GM18951 (cell line): Measurements from ENCODE around the gene GAMT.
A peak's percentile ranks its signal among the peaks of the same experiment; 100 is the strongest.

Experiments
- POLR2A ChIP-seq: IDR thresholded peaks from 4 replicates; pipeline ENCODE4 v1.6.1; 2011; ENCODE audit warnings: mild to moderate bottlenecking; ENCODE audit not compliant: insufficient read length, insufficient read depth; ENCODE audit errors: extremely low read depth
- in situ Hi-C: fragments of 300-500 bp; cut with MboI; formaldehyde crosslinking; loops from one replicate; pipeline ENCODE4 v1.12.0; 2022; ENCODE audit warnings: low sequenced_read_pairs, mixed read lengths, inconsistent platforms; ENCODE audit not compliant: unreplicated experiment

The GAMT gene

GRCh38 chr19:1409204-1410005 lies 8.1 kb upstream of the GAMT start:
- in situ Hi-C loops, result no loop called here
- no peak for TF ChIP-seq POLR2A

- in situ Hi-C loops, result no loop called here
- TF ChIP-seq POLR2A, result no peak
These were observed 7.2 kb upstream of the GAMT start for GRCh38 chr19:1408300-1409203.

- no peak for TF ChIP-seq POLR2A
- in situ Hi-C loops, result no loop called here
These were observed 6.4 kb upstream of the GAMT start, which contains the start of gene DAZAP1 for GRCh38 chr19:1407528-1408299. Gene DAZAP1, plus strand, starts transcription at chr19:1407586. Its CDS starts 188 bp downstream, at chr19:1407774.

- in situ Hi-C loops, result no loop called here
These were observed 5.6 kb upstream of the GAMT start for GRCh38 chr19:1406774-1407527.

GRCh38 chr19:1402411-1403070 lies 1.2 kb upstream of the GAMT start:
- in situ Hi-C loops, result no loop called here
- no peak for TF ChIP-seq POLR2A

More at GRCh38 chr19:1406774-1407527, 5.6 kb upstream of the GAMT start:
- peak; percentile 76 for TF ChIP-seq POLR2A

DNA sequence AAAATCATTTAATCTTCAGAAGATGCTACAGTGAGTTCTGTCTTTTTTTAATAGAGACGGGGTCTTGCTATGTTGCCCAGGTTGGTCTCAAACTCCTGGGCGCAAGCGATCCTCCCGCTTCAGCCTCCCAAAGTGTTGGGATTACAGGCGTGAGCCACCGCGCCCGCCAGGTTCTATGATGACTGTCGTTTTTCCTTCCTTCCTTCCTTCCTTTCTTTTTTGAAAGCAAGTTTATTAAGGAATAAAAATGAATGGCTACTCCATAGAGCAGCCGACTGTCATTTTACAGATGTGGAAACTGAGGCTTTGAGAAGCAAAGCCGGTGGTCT lies 511 bp upstream of the GAMT start:
- in situ Hi-C loops, result no loop called here
- TF ChIP-seq POLR2A, result no peak

- no peak for TF ChIP-seq POLR2A
- in situ Hi-C loops, result no loop called here
These were observed 833 bp downstream of the GAMT start for GRCh38 chr19:1400281-1401137.

DNA sequence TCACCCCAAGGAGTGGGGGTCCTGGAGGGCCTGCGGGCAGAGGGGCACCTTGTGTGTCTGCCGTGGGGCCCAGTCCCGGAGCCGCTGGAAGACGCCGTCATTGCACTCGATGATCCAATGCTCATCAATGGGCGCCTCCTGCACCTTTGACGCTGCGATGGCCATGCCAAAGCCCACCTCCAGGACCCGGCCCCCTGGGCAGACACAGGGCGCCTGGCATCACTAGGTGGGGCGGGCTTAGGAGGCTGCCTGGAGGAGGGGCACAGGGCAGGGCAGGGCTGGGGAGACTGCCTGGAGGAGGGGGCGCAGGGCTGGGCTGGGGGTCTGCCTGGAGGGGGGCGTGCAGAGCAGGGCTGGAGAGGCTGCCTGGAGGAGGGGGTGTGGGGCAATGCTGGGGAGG lies 1.6 kb downstream of the GAMT start:
- TF ChIP-seq POLR2A, result no peak
- in situ Hi-C loops, result no loop called here

GRCh38 chr19:1399079-1399478 lies 2.3 kb downstream of the GAMT start:
- in situ Hi-C loops, result no loop called here
- TF ChIP-seq POLR2A, result no peak

DNA sequence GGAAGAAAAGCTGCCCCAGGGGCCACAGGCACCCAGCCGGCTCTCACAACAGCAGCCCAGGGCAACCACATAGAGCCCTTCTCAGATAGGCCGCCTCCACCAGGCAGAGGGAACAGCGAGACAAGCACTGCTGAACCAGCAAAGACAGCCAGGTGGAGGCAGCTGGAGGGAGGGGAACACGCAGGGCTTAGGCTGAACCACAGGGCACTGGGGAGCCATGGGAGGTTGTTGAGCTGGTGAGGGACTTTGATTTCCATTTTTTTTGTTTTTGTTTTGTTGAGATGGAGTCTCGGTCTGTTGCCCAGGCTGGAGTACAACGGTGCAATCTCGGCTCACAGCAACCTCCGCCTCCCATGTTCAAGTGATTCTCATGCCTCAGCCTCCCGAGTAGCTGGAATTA lies 3.5 kb downstream of the GAMT start:
- in situ Hi-C loops, result no loop called here
- TF ChIP-seq POLR2A, result no peak
